ENCODE data around the gene SCAMP5. TPM values are rescaled to one million over a fixed set of nuclear protein-coding genes. Genes with fewer than 3 reads are reported as not detected.
A peak's percentile ranks its signal among the peaks of the same experiment; 100 is the strongest.

The SCAMP5 gene
- total and polyA plus RNA-seq, 2 of the 13 experiments (the other 11 are each of a cell fraction or from before 2014, with no cell fraction given): 34.3 to 49.0 TPM

DNA sequence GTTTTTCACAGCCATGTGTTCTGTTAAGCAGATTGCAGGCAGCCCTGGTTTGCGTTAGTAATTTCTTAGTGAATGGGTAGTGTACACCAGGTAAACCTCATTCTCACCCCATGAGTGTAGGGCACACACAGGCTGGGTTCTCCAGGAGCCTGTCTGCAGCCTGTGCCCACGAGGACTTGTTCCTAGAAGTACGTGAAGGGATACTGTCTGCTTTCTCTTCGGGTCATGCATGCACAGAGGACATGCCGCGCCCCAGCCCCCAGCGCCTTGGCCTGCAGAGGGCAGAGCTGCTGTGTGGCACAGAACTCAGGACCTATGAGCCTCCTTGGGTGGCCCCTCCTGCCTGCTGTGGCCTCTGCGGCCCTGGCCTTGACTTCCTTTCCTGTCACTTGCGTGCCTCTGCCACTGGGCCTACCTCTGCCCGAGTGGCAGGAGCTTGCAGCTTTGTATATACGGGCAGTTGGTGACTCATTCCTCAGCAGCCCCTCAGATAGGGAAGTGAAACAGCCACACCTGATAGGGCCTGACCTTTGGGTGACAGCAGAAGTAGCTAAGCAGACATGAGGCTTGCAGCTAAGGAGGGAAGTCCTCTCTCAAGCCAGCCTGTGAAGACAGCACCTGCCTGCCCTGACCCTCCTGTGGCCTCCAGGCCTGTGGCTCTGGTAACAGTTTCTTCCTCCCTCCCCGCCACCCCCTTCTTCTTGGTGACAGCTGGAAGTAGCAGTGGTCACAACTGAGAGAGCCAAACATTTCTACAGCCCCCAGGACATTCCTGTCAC, 47.6 kb downstream of the SCAMP5 start (continued):
- TF ChIP-seq KMT2A (CRISPR knock-in tag; IDR thresholded peaks at IDR 0.05) (peak; percentile 52; the same call in 1 of the 2 replicates), HDAC1 (CRISPR knock-in tag; IDR thresholded peaks at IDR 0.05) (peak; percentile 86), ZNF776 (CRISPR knock-in tag; IDR thresholded peaks at IDR 0.05) (no peak), ZNF749 (CRISPR knock-in tag; IDR thresholded peaks at IDR 0.05; ENCODE audit: borderline replicate concordance) (no peak), JUN (CRISPR knock-in tag; IDR thresholded peaks at IDR 0.05) (peak; percentile 71), ELF3 (CRISPR knock-in tag; IDR thresholded peaks at IDR 0.05) (peak; percentile 92), ZNF7 (CRISPR knock-in tag; IDR thresholded peaks at IDR 0.05) (no peak), ZNF484 (CRISPR knock-in tag; IDR thresholded peaks at IDR 0.05; ENCODE audit: borderline replicate concordance, low read depth) (no peak), TBP (CRISPR knock-in tag; IDR thresholded peaks at IDR 0.05) (no peak), ZNF33B (CRISPR knock-in tag; IDR thresholded peaks at IDR 0.05) (no peak)
- TF ChIP-seq, protein P1, sequence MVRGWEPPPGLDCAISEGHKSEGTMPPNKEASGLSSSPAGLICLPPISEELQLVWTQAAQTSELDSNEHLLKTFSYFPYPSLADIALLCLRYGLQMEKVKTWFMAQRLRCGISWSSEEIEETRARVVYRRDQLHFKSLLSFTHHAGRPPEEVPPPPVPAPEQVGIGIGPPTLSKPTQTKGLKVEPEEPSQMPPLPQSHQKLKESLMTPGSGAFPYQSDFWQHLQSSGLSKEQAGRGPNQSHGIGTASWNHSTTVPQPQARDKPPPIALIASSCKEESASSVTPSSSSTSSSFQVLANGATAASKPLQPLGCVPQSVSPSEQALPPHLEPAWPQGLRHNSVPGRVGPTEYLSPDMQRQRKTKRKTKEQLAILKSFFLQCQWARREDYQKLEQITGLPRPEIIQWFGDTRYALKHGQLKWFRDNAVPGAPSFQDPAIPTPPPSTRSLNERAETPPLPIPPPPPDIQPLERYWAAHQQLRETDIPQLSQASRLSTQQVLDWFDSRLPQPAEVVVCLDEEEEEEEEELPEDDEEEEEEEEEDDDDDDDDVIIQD (CRISPR knock-in tag; IDR thresholded peaks at IDR 0.05; ENCODE audit: low read depth): peak; percentile 73; the same call in 1 of the 2 replicates
- TF ChIP-seq, protein P2, sequence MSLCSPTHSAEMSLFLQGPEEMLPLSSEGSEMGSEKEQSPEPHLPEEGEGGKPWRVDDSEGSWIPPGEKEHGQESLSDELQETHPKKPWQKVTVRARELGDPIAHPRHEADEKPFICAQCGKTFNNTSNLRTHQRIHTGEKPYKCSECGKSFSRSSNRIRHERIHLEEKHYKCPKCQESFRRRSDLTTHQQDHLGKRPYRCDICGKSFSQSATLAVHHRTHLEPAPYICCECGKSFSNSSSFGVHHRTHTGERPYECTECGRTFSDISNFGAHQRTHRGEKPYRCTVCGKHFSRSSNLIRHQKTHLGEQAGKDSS (CRISPR knock-in tag; IDR thresholded peaks at IDR 0.05; ENCODE audit: borderline replicate concordance, low read depth): peak; percentile 92
- TF ChIP-seq, protein P3, sequence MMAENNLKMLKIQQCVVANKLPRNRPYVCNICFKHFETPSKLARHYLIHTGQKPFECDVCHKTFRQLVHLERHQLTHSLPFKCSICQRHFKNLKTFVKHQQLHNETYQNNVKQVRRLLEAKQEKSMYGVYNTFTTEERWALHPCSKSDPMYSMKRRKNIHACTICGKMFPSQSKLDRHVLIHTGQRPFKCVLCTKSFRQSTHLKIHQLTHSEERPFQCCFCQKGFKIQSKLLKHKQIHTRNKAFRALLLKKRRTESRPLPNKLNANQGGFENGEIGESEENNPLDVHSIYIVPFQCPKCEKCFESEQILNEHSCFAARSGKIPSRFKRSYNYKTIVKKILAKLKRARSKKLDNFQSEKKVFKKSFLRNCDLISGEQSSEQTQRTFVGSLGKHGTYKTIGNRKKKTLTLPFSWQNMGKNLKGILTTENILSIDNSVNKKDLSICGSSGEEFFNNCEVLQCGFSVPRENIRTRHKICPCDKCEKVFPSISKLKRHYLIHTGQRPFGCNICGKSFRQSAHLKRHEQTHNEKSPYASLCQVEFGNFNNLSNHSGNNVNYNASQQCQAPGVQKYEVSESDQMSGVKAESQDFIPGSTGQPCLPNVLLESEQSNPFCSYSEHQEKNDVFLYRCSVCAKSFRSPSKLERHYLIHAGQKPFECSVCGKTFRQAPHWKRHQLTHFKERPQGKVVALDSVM (CRISPR knock-in tag; IDR thresholded peaks at IDR 0.05): peak; percentile 89
- TF ChIP-seq, protein P4, sequence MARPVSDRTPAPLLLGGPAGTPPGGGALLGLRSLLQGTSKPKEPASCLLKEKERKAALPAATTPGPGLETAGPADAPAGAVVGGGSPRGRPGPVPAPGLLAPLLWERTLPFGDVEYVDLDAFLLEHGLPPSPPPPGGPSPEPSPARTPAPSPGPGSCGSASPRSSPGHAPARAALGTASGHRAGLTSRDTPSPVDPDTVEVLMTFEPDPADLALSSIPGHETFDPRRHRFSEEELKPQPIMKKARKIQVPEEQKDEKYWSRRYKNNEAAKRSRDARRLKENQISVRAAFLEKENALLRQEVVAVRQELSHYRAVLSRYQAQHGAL (CRISPR knock-in tag; IDR thresholded peaks at IDR 0.05; ENCODE audit: not compliant biosample characterization): no peak
- TF ChIP-seq, protein P5, sequence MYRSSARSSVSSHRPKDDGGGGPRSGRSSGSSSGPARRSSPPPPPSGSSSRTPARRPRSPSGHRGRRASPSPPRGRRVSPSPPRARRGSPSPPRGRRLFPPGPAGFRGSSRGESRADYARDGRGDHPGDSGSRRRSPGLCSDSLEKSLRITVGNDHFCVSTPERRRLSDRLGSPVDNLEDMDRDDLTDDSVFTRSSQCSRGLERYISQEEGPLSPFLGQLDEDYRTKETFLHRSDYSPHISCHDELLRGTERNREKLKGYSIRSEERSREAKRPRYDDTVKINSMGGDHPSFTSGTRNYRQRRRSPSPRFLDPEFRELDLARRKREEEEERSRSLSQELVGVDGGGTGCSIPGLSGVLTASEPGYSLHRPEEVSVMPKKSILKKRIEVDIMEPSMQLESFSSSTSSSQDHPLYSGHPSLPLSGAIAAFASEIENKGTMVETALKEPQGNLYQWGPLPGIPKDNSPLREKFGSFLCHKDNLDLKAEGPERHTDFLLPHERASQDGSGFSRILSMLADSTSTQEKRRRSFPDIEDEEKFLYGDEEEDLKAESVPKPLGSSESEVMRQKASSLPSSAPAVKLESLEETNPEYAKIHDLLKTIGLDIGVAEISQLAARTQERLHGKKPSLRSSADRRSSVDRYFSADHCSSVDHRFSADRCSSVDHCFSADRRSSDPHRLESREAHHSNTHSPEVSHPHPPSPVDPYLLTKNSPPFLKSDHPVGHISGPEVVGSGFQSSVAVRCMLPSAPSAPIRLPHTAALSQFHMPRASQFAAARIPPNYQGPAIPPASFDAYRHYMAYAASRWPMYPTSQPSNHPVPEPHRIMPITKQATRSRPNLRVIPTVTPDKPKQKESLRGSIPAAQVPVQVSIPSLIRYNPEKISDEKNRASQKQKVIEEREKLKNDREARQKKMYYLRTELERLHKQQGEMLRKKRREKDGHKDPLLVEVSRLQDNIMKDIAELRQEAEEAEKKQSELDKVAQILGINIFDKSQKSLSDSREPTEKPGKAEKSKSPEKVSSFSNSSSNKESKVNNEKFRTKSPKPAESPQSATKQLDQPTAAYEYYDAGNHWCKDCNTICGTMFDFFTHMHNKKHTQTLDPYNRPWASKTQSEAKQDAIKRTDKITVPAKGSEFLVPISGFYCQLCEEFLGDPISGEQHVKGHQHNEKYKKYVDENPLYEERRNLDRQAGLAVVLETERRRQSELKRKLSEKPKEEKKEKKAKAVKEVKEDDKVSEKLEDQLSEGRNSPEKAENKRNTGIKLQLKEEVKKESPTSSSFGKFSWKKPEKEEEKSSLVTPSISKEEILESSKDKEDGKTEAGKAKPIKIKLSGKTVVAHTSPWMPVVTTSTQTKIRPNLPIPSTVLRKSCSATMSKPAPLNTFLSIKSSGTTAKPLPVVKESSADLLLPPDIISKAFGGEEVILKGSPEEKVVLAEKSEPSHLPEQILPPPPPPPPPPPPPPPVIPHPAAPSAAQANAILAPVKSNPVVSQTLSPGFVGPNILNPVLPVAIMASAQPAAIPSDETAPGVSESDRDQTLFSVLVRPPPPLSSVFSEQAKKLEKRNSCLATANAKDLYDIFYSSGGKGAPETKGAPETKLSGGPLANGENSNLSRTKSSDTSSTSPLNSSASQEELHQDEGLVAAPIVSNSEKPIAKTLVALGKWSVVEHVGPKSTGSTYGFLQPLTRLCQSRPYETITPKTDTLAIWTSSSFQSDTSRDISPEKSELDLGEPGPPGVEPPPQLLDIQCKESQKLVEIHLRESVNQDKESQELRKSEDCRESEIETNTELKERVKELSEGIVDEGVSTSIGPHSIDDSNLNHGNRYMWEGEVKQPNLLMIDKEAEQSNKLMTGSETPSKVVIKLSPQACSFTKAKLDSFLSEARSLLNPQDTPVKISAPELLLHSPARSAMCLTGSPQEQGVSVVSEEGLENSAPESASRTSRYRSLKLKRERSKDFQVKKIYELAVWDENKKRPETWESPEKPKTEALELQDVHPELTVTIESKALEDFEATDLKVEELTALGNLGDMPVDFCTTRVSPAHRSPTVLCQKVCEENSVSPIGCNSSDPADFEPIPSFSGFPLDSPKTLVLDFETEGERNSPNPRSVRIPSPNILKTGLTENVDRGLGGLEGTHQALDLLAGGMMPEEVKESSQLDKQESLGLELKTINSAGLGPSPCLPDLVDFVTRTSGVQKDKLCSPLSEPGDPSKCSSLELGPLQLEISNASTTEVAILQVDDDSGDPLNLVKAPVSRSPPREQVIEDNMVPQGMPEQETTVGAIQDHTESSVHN (CRISPR knock-in tag; IDR thresholded peaks at IDR 0.05): no peak

All from HepG2 (cell line).